Activated effector memory CD4-positive, alpha-beta T cell treated with Interleukin-2 at 50 U/mL for 16 hours (primary cell): ENCODE measurements around the gene RNF212.

Experiments used
- DNase-seq: peaks from one replicate; pipeline ENCODE4 v3.0.0-alpha.2; 2020

The RNF212 gene

DNA sequence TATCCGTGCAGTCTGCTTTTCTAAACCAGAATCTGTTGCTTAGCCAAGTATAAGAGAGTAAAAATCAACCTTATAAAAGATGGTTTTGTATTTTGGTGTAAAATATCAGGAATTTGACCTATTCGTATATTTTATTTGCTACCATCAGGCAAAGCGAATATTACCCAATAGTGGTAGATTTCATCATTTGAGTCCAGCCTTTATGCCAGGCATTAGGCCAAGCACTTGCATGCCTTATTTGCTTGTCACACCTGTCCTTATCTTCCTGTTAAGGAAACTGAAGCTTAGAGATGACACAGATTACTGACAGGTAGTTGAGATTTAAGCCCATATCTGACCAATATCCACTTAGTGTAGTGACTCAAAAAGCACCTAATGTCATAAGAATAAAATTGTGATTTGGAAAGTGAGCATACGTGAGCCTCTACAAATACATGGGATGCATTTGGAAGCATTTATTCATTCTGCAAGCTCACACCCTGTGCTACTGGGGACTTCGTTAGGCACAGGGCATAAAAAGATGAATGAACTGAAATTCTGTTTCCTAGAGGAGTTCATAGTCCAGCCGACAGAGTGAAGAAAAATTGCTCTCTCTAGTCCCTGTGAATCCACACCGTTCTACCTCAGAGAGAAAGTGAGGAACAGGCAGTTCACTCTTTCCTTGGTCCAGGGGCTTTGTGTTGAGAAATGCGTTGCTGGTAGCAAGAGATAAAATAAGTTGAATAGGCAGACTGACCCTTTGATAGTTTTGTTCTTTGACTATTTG lies 2.3 kb upstream of the RNF212 start:
- DNase-seq, result no peak

DNA sequence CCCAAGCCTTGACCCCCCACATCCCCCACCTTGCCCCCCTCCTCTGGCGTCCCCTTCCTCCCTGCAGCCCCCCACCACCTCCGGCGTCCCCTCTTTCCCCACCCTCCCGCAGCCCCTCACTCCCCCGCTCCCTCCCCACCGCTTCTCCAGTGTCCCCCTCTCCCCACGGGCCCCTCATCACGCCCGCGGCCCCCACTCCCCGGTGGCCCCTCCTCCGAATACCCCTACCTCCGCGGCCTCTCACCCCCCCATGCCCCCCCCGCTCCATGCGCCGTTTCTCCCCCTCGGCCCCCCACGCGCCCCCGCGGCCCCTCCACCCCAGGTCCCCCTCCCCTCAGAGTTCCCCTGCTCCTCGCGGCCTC lies 562 bp downstream of the RNF212 start:
- no peak for DNase-seq

DNA sequence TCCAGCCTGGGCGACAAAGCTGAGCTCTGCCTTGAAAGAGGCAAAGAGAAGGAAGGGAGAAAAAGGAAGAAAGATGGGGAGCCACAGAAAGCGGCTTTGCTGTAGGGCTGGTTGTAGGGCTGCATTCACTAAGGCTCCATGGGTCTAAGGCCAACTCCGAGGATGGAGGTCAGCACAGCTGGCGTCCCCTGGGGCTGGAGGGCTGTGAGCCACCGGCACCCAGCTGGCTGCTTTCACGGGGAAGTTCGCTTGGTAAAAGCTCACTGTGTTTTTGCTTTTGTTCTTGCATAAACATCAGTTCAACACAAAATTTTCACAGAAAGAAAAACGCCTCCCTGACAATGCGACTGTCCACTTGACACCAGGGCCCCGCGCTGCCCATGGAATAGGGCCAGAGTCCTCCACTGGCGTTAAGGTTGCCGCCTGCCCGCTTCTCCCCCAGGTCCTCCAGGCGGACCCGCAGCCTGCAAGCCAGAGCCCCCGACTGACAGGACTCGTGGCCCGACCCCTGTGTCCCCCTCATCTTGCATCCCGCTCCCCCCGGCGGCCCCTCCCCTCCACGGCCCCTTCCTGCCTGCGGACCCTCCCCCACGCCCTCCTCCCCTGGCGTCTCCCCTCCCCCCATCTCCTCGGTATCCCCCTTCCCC lies 1.1 kb downstream of the RNF212 start:
- no peak for DNase-seq

DNA sequence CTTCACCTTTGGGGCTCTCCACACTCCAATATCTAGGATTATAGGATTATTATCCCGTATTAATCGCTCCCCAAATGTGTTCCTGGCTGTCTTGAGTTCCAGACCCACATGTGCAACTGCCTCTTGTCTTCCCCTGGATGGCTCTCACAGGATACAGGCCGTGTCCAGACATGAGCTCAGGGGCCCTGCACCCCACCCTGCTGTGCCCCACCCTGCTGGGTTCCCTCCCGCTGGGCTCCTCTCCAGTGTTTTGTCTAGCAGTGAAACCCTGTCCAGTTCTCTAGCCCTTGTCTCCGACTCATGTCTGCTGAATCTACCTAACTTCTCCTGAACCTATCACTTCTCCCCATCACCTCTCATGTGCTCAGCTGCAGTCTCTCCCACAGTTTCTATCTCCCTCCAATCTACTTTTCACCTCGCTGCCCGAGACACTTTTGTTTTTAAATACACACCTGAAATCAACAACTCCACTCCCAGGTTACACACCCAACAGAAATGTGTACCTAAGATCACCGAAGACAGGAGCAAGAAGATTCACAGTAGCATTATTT lies 2.0 kb downstream of the RNF212 start:
- DNase-seq, result no peak

DNA sequence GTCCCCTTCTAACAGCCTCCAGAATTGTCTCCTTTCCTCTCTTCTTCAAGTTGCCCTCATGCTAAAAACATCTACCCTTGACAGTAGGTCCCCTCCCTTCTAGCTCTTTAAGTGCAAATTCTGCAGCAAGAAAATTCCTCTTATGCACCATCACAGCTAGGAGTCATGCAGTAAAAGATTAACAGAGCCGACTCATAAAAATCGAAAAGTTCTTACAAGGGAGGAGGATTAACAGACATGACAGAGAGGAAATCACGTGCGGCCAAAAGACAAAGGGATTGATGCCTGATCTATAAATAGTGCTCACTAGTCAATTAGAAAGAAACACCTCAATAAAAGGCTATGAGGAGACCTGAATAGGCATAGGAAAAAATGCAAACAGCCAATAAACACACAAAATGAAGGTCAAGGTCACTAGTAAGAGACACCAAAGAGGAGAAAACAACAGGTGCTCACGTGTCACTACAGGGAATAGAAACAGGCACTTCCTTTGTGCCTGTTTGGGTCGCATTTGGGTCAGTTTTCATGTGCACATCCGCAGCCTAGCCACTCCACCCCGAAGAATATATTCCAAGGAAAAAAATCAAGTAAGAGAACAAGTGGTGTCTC lies 3.4 kb downstream of the RNF212 start:
- DNase-seq, result no peak

DNA sequence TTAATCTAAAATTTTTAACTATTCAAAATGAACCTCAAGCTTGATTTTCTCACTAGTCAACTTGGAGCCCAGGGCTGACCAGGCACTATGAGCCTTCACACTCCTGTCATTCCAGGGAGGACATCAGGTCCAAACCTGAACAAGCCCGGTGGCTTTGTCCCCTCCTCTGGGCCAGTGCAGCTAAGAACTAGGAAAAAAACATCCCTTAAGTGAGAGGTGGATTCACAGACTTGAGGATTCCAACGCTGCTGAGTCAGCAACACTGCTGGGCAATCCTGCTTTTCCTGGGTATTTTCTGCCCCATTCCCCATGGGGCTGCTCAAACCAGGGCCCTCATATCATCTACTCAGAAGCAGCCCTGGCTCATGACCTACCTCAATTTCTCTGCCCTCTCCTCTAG lies 4.0 kb downstream of the RNF212 start:
- DNase-seq, result no peak

DNA sequence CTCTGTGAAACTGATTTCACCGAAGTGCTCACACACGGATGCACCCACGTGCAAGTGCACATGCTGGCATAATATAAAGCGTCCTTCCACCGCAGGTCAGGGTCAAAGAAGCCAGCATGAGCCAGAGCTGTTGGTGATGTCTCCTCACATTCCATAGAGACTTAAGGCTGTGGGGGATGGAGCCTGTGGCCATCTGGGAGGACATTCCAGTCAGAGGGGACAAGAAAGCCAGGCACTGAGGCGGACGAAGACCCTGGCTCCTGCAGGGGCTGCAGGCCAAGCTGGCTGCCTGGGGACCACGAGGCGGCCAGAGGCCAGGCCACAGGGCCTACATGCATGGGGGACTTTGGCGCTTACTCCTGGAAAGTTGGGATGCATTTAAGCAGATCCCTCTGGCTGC lies 7.7 kb downstream of the RNF212 start:
- DNase-seq, result no peak

DNA sequence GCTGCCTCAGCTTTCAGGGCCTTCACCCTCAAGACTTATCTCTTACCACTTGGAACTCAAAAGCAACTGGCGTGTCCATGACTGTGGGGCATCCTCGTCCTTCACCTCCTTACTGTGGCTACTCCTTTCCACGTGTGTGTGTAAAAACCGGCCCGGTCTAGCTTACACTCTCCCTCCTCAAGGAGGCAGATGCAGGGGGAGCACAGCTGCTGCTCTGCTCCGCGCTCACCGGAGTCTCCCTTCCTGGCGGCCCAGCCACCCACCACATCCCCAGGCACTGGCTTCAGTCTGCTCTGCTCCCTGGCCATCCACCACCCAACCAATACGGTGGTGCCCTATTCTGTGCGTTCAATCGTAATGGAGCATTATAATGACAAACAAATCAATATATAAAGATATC lies 8.3 kb downstream of the RNF212 start:
- DNase-seq, result no peak

DNA sequence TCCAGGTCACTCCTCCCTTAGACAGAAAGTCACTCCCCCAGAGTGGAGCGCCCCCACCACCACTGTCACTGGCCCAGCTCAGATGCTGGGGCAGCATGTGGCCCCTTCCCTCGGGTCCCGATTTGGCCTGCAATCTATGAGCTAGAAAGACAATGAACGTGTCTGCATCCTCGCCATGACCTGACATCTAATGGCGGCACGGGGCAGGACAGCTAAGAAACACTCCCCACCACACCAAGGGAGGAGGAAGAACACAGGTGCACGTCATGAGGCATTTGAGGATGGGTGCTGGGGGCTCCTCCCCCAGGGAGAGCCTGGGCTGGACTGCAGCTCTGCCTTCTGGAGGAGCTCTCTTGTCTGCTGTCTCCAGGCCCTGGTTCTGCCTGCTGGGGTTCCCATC lies 8.7 kb downstream of the RNF212 start:
- no peak for DNase-seq

DNA sequence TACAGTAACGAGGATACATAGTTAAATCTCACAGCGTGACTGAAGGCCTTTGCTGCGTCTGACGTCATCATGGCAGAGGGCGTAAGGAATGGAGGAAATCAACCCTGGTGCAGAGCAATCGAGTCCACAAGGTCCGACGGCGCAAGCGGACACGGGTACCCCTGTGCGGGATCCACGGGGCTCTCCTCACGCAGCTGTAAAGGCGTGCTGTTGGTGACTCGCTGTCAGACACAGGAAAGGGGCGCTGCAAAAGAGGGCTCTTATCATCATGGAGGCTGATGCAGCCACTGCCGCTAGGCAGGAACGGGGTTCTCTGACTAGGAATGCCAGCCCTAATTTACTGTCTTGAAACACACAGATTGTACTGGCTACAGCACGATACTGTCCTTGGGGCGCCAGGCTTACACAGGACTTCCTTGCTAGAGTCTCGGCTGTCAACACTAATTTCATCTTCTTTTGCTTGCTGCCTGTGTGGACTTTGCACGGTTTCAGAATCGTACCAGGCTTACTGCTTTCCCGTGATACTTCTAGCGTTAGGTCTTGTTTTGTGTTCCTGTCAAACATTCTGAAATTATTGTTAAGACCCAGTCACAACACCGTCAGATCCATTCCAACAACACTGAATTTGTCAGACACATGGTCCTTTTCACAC lies 13.6 kb downstream of the RNF212 start:
- DNase-seq, result no peak

DNA sequence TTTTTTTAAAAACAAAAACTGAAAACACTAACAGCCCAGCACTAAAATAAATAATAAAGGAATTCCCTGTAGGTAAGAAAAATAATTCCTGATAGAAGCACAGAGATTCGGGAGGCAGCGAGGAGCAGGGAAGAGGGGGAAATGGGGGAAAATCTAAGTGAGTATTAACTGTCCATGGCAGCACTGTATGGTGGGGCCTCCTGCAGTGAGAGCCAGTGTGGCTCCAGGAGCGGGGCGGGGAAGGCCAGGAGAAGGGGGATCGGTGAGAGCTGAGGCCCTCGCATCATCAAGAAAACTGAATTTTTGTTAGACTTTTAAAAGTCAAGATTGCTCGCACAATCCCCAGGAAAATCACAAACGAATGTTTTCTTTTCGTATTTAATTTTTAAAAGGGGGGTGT lies 14.1 kb downstream of the RNF212 start:
- DNase-seq, result no peak

DNA sequence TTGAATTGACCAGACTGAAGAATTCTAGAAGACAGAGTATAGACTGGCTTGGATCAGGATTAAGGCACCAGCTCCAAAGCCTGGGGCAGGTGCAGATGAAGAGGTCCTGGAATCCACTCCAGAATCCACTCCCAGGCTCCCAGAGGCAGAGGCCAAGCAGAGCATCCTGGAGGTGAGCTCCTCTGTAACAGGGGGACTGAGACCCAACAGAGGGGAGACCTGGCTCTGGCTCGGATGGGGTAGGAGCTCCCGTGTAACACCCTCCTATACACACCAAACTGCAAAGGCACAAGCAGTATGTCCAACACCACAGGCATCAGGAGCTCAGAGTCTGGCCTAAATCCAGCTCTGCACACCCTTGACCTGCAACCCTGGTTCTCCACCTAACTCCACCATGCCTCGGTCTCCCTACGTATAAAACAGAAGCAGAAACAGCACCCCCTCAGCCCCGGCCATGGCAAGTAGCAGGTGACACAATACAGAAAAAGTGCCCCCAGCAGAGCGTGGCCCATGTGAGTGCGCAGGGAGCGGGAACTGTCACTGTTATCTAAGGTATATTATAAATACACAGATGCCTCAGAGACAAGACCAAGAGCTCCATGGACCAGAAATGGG lies 14.9 kb downstream of the RNF212 start:
- DNase-seq, result no peak

DNA sequence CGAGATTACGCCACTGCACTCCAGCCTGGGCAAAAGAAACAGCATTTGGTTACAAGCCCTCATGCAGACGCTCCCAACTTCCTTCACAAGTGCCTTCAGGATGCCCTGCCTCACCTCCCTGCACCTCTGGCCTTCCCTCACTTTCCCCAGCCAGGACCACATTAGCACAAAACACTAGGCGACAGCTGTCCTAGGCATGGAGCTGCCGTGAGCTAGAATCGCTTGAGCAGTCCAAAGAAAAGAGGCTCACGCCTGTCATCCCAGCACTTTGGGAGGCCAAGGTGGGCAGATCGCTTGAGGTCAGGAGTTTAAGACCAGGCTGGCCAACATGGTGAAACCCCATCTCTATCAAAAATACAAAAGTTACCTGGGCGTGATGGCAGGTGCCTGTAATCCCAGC lies 15.8 kb downstream of the RNF212 start:
- DNase-seq, result no peak

DNA sequence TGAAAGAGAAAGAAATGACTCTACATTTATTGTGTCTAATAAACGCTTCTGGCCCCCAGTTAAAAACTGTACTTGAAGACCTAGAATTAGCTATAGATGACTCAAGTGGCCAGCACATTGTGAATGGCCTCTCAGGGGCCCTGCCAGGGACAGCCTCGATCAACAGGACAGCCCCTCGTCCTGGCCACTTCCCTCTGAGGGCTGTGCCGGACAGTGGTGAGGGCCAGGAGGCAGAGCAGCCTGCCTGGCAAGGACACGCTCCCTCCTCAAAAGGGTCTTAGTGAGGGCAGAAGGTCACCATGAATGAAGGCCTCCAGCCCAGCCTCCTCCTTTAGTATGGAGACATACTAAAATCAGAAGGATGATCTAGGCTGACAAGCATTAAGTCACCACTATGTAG lies 16.5 kb downstream of the RNF212 start:
- DNase-seq, result no peak

DNA sequence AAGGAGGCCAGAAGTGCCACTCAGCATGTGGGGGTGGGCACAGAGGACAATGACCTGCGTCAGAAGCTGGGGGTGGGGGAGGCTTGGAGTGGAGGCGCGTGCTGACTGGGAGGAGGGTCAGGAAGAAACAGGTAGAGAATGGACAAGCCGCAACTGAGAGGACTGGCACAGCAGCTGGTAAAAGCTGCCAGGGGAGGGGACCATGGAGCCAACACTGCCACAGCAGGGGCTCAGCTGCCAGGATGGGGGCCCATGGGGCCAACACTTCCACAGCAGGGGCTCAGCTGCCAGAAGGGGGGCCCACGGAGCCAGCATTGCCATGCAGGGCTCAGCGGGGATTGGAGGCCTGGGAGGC lies 19.1 kb downstream of the RNF212 start:
- no peak for DNase-seq

DNA sequence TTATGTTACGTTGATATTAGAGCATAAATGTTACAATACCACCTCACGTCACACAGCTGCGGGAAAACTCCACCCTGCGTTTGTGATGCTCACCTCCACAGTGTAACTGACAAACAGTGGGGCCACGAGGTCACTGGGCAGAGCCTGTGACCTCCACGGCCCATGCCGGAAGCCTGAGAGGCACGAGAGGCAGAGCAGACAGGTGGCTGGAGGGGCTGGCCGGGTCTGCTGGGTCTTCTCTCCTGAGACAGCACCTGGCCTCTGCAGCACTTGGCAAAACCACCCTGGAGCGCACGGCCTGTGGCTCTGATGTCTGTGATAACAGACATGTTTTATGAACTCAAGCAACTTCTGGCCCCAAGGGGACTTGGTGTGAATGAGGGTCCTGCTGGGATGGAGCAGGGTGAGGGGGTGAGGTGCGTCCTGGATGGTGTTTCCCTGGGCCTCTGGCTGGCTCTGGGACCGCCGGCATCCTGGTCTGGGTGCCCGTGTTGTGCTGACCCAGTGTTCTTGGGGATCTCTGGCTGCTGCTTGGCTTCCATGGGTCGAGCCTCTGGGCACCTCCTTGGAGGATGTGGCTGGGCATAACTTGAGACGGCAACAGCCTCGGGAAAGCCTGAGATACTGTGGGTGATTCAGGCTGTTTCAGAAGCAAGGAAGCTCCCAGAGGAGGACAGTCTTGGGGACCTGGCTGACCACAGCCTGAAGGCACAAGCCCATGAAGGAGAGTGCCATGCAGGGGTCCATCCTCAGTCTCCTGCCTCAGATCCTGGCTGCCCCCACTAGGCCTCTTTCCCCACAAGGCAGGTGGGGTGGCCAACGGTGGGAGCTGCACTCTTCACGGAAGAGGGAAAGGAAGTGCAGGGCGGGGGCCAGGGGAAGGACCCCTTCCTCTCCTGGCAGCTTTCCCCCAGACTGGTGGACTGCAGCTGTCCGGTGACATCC lies 19.7 kb downstream of the RNF212 start:
- no peak for DNase-seq

DNA sequence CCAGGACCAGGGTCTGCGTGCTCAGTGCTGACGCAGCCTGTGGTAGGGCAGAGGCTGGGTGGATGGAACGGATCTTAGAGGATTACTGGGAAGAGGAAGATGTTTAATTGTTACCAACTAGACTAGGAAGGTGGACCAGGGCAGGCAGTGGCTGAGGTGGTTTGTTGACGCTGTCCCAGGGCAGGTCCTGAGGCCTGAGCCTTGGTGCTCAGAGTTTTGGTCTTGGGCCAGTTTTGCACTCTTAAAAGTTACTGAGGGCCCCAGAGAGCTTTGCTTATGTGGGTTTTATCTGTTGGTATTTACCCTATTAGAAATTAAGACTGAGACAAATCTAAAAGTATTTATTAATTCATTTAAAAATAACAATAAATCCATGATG lies 20.4 kb downstream of the RNF212 start:
- DNase-seq, result no peak

DNA sequence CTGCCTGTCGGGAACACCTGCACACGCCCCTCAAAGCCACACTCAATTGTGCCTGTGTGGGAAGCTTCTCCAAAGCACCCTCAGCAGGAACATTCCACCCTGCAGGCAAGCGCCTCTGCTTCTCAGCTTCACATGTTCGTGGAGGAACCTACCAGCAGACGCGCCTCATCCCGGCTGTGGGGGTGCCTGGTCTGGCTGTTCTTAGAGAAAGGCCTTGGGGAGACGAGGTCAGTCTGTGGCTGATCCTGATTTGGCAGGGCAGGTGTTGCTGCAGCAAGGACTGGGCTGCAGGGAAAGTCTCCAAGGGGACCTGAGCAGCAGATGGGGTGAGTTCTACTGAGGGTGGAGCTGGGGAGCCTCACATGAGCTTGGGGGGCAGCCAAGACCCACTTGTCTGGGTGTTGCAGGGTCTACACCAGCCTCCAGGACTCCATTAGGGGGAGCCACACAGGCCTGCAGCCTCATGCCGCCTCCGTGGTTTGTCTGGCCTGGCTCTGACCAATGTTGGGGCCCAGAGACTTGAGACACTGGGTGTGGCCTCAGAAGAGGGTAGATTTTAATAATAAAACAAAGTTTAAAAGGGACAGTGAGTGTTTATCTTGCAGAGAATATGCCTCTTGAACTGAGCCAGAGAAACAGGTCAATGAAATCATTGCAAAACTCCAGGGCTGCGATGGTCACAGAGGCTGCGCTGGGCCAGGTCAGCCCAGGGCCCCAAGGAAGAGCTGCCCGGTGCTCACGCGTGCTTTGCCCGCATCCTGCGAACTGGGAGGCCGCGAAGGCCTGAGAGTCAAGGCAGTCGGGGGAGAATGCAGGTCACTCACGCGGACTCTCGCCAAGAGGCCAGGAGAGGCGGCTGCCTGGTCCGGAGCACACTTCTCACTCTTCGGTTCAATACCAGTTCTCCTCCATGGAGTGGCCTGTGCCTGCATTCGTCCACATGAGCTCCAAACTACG lies 21.1 kb downstream of the RNF212 start:
- DNase-seq, result no peak

DNA sequence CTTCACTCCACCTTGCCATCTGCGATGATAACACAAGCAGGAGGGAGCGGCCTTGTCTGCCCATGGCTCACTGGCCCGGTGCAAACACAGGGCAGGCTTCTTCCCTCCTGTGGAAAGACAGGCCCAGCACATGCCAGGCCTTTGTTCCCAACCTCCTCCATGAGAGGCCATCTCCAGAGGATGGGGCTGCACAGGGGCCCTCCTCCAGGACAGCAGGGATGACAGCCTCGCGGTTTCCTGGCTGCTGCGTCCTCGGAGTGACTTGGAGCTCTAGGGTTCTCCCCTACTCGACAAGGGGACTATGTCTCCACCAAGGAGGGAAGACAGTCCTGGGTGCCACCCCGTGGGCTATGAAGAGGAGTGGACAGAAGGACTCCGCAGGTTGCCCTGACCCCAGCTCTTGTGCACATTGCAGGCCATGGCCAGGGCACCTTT lies 21.8 kb downstream of the RNF212 start:
- DNase-seq, result no peak

DNA sequence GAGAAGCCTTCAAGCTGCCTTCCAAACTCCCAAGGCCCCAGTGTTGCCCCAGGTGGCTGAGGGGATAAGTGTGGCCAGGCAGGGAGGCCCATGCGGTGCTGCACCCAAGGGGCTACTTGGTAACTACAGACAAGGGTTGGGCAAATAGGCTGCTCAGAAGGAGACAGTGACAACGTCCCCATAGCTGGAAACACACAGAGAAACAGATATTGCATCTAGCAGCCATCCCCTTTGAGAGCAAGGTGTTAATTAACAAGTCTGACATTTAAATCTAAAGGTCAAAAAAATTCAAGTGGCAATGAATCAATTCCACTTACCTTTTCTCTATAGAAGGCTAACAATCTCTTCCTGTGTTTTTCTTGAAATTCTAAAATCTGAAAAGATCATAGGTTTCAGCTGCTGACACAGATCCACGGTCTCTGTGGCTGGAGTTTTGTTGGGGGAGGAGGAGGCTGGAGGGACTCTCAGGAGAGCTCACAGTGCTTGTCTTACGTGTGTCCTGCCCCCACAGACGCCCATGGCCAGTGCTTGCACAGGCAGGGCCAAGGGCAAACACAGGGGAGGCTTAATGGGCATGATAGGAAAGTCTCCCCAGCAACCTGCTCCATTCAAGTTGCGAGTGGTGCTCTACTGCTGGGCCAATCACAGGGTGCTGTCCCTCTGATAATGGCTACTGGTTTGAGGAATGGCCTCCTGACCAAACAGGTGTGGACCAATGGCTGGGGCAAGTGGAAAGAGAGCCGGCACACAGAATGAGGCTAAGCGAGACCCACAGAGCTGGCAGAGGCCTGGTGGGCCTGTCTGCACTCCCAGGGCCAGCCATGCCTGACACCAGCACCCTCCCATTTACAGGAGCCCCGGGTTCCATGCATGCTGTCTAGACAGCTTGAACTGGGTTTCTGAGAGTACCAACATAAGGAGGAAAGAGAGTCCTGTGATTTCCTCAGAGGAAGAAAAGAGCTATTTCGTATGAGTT lies 22.6 kb downstream of the RNF212 start:
- DNase-seq, result no peak
